Nephron progenitor cell (in vitro differentiated cells): ENCODE data around the gene HDGF.

Source experiments
- DNase-seq: peaks from one replicate; pipeline ENCODE4 v3.0.0; 2021
- H3K27ac Mint-ChIP-seq: 2 replicates; pipeline ENCODE4 v1.8.0; 2021; ENCODE audit warnings: mild to moderate bottlenecking, moderate library complexity, mixed read lengths
- H3K27me3 Mint-ChIP-seq: 2 replicates; pipeline ENCODE4 v1.8.0; 2021; ENCODE audit warnings: mild to moderate bottlenecking, low read depth, mixed read lengths; ENCODE audit not compliant: poor library complexity
- H3K36me3 Mint-ChIP-seq: 2 replicates; pipeline ENCODE4 v1.8.0; 2021; ENCODE audit warnings: low read depth, mixed read lengths
- H3K4me1 Mint-ChIP-seq: 2 replicates; pipeline ENCODE4 v1.8.0; 2021; ENCODE audit warnings: mixed read lengths
- H3K4me3 Mint-ChIP-seq: 2 replicates; pipeline ENCODE4 v1.8.0; 2021; ENCODE audit warnings: mild to moderate bottlenecking, moderate library complexity, mixed read lengths
- H3K9me3 Mint-ChIP-seq: 2 replicates; pipeline ENCODE4 v1.8.0; 2021; ENCODE audit warnings: mild to moderate bottlenecking, moderate library complexity, mixed read lengths
- CTCF ChIP-seq: fragments of 200-600 bp; sonication (generic); IDR thresholded peaks from 2 replicates; pipeline ENCODE4 v1.5.0; 2021; ENCODE audit warnings: antibody characterized with exemption

HDGF gene

GRCh38 chr1:156754219-156754618, 2.7 kb upstream of the HDGF start:
- DNase-seq = no peak
- no peaks in the 10 kb centered on the region for H3K27me3 Mint-ChIP-seq
- peaks cover 29% of the 10 kb centered on the region for H3K4me1 Mint-ChIP-seq
- peak overlapping the region; percentile 49 for H3K4me3 Mint-ChIP-seq
- H3K27ac Mint-ChIP-seq = no peak overlapping the region
- no peak for TF ChIP-seq CTCF
- H3K9me3 Mint-ChIP-seq = no peaks in the 10 kb centered on the region
- H3K36me3 Mint-ChIP-seq = no peaks in the 10 kb centered on the region

GRCh38 chr1:156752843-156753482, 1.5 kb upstream of the HDGF start:
- peak overlapping the region; percentile 94 for H3K4me3 Mint-ChIP-seq
- H3K36me3 Mint-ChIP-seq = no peaks in the 10 kb centered on the region
- DNase-seq = no peak
- H3K27ac Mint-ChIP-seq = peak overlapping the region; percentile 23
- TF ChIP-seq CTCF = no peak
- H3K4me1 Mint-ChIP-seq = peaks cover 35% of the 10 kb centered on the region
- H3K9me3 Mint-ChIP-seq = no peaks in the 10 kb centered on the region
- H3K27me3 Mint-ChIP-seq = no peaks in the 10 kb centered on the region

GRCh38 chr1:156751757-156752481, 444 bp upstream of the HDGF start:
- Mint-ChIP-seq H3K9me3 (no peaks in the 10 kb centered on the region), H3K27ac (peak overlapping the region; percentile 95), H3K4me1 (peaks cover 44% of the 10 kb centered on the region), H3K4me3 (peak overlapping the region; percentile 94), H3K27me3 (no peaks in the 10 kb centered on the region), H3K36me3 (no peaks in the 10 kb centered on the region)
- no peak for TF ChIP-seq CTCF
- peak; percentile 95 for DNase-seq

- Mint-ChIP-seq H3K9me3 (no peaks in the 10 kb centered on the region), H3K27ac (peak overlapping the region; percentile 98), H3K4me3 (peak overlapping the region; percentile 96), H3K36me3 (peaks cover 3% of the 10 kb centered on the region), H3K4me1 (peaks cover 54% of the 10 kb centered on the region), H3K27me3 (no peaks in the 10 kb centered on the region)
- no peak for TF ChIP-seq CTCF
- DNase-seq = peak; percentile 61
Observed at GRCh38 chr1:156750711-156751450, 594 bp downstream of the HDGF start.

- Mint-ChIP-seq H3K36me3 (peaks cover 6% of the 10 kb centered on the region), H3K27me3 (no peaks in the 10 kb centered on the region), H3K9me3 (no peaks in the 10 kb centered on the region), H3K27ac (peak overlapping the region; percentile 98), H3K4me3 (peak overlapping the region; percentile 96), H3K4me1 (peaks cover 61% of the 10 kb centered on the region)
- TF ChIP-seq CTCF = no peak
- no peak for DNase-seq
Observed at GRCh38 chr1:156750191-156750672, 1.2 kb downstream of the HDGF start.
